SH-SY5Y (cell line): ENCODE results near the gene CHRM1.

Experiments used
- GATA2 ChIP-seq: IDR thresholded peaks from 2 replicates; pipeline ENCODE4 v1.6.1; 2011; ENCODE audit warnings: mild to moderate bottlenecking, low read depth, low read length
- GATA3 ChIP-seq: IDR thresholded peaks from 2 replicates; pipeline ENCODE4 v1.6.1; 2011; ENCODE audit warnings: low read depth, mild to moderate bottlenecking, low read length, moderate library complexity

CHRM1 gene

GRCh38 chr11:62879235-62879978, 41.8 kb downstream of the CHRM1 start:
- TF ChIP-seq GATA2, result no peak
- no peak for TF ChIP-seq GATA3

- no peak for TF ChIP-seq GATA3
- TF ChIP-seq GATA2, result no peak
Observed at GRCh38 chr11:62876712-62877111, 44.5 kb downstream of the CHRM1 start.

GRCh38 chr11:62875698-62876478, 45.3 kb downstream of the CHRM1 start:
- TF ChIP-seq GATA2 (no peak), GATA3 (no peak)

- TF ChIP-seq GATA2 (no peak), GATA3 (no peak)
Observed at GRCh38 chr11:62874851-62875250, 46.3 kb downstream of the CHRM1 start.

GRCh38 chr11:62865635-62866034, 55.5 kb downstream of the CHRM1 start:
- no peak for TF ChIP-seq GATA3
- TF ChIP-seq GATA2, result no peak

GRCh38 chr11:62863687-62864335, 57.4 kb downstream of the CHRM1 start:
- TF ChIP-seq GATA3, result no peak
- no peak for TF ChIP-seq GATA2

- no peak for TF ChIP-seq GATA2
- no peak for TF ChIP-seq GATA3
Observed at GRCh38 chr11:62860835-62861563, 60.2 kb downstream of the CHRM1 start.
